Heart left ventricle (tissue), 13 donors: ENCODE measurements around the gene TCL1A.

Experiments
- CTCF ChIP-seq, 12 donors: fragments of 200-600 bp; sonication (generic) in 4 of 12; IDR thresholded peaks; one replicate each; pipeline versions ENCODE4 v1.5.0 to v1.8.0; 2018 to 2022; ENCODE audit warnings: antibody characterized with exemption in 12 of 12, mild to moderate bottlenecking in 5 of 12
- POLR2A ChIP-seq, 2 donors: fragments of 450-650 bp; IDR thresholded peaks; one replicate each; pipeline ENCODE4 v1.6.1; 2017; ENCODE audit warnings: antibody characterized with exemption in 2 of 2, mild to moderate bottlenecking in 2 of 2, moderate library complexity in 2 of 2
- donor health status: ischemic (EF 13 %, LVEDD 7.1; RV severe dilation, severe dysfunction).
- donor health status: DM: no; HTN: yes; CAD: no.
- donor health status: DM: no; HTN: no; CAD: no.
- donor health status: ischemic (EF 25% LVEDD 6.9; RV normal size, moderate dysfunction).
- donor health status: ischemic (EF 25% LVEDD 5.7; RV mildly dilated, moderate dysfunction).
- donor health status: ischemic (EF 35%, LVEDD 5.7; RV mildly dilated, moderate dysfunction).
- donor health status: nonischemic (EF 11% LVEDD 7.7; RV severe dilation, severe dysfunction).
- donor health status: DM: yes; HTN: yes; CAD: no.
- donor health status: PGD.
- donor health status: ischemic (EF 29% LVEDD 5.4; RV normal size, mild dysfunction).
- donor health status: nonischemic (EF 23%, LVEDD 6.1; RV moderate dilation, normal function).

- no peak for TF ChIP-seq POLR2A (IDR thresholded peaks at IDR 0.05)
- TF ChIP-seq CTCF (IDR thresholded peaks at IDR 0.05), result no peak
These were observed 16.2 kb upstream of the TCL1A start for GRCh38 chr14:95730126-95730525.
